Body of pancreas (tissue), 4 donors: ENCODE results near the gene HERPUD1.

ENCODE experiments used
- CTCF ChIP-seq, 7 experiments: fragments of 450-650 bp in 4 of 7; fragments of 200-600 bp in 3 of 7; sonication (generic) in 3 of 7; IDR thresholded peaks; one replicate each; pipeline ENCODE4 v1.5.1; 2016 to 2019; ENCODE audit warnings: antibody characterized with exemption in 7 of 7
- POLR2A ChIP-seq, 3 donors: fragments of 450-650 bp; IDR thresholded peaks; one replicate each; pipeline ENCODE4 v1.6.1; 2016; ENCODE audit warnings: antibody characterized with exemption in 3 of 3, mild to moderate bottlenecking in 2 of 3

GRCh38 chr16:56931892-56932720, at the start of gene HERPUD1:
- TF ChIP-seq CTCF (IDR thresholded peaks at IDR 0.05): peak in 2 of 7 experiments; percentile 15 to 18
- TF ChIP-seq POLR2A (IDR thresholded peaks at IDR 0.05): peak; percentile 96 to 99 (median 99)
